HepG2 (cell line): ENCODE data around the gene SLC13A2. TPM values are rescaled to one million over a fixed set of nuclear protein-coding genes. Genes with fewer than 3 reads are reported as not detected.

Experiments
- ATAC-seq: fragments of 200-7000 bp; cut with Tn5 transposase; 3 replicates; pipeline ENCODE4 v1.9.1; 2020; ENCODE audit warnings: mild to moderate bottlenecking, moderate library complexity
- BruUV-seq: library from RNA; stranded (reverse); fragments of 400-500 nt; replicated peaks from 2 replicates; lab custom pipeline; 2021; lab: Mats Ljungman, UMichigan
- CTCF ChIA-PET: fragments of 300-600 bp; formaldehyde crosslinking; extraction: SDS; loops from one replicate; lab custom pipeline; 2021; ENCODE audit warnings: low total read pairs, inconsistent platforms, low intra/inter-chr PET ratio; lab: Yijun Ruan, JAX
- POLR2A ChIA-PET: fragments of 350-600 bp; sonication (Branson Sonifier 250); formaldehyde crosslinking; loops from one replicate; lab custom pipeline; 2020; ENCODE audit warnings: antibody characterized with exemption, inconsistent platforms; lab: Yijun Ruan, JAX
- DNase-seq: peaks from one replicate; pipeline ENCODE4 v3.0.0-alpha.2; 2015; ENCODE audit warnings: low spot score
- FAIRE-seq: peaks from 3 replicates; lab custom pipeline; 2011; peaks lifted over from hg19 to GRCh38; lab: Jason Lieb, UNC
- H2AFZ ChIP-seq: one replicate; pipeline ENCODE4 v1.6.1; 2011; ENCODE audit warnings: low read length, inconsistent platforms
- H3K27ac ChIP-seq: fragments of 300-600 bp; 3 replicates; pipeline ENCODE4 v1.8.0; 2011; ENCODE audit warnings: mixed run types, mild to moderate bottlenecking, mixed read lengths, low read length, inconsistent platforms; ENCODE audit not compliant: insufficient read depth; ENCODE audit errors: extremely low read length
- H3K27me3 ChIP-seq, 2 experiments: fragments of 200-600 bp in 1 of 2; 2 replicates in 1 of 2; 3 replicates in 1 of 2; pipeline versions ENCODE4 v1.6.0 to v1.8.0; 2011; ENCODE audit warnings: low read length in 2 of 2, mild to moderate bottlenecking in 2 of 2, moderate library complexity in 2 of 2, inconsistent platforms in 1 of 2; ENCODE audit not compliant: insufficient read depth in 2 of 2, control insufficient read depth in 1 of 2
- H3K36me3 ChIP-seq, 2 experiments: fragments of 200-600 bp in 1 of 2; replicated peaks in 1 of 2; 2 replicates in 1 of 2; 3 replicates in 1 of 2; pipeline versions ENCODE4 v1.5.1 to v1.8.0; 2011; ENCODE audit warnings: low read length in 2 of 2, inconsistent platforms in 1 of 2; ENCODE audit not compliant: insufficient read depth in 2 of 2, control insufficient read depth in 1 of 2
- H3K4me1 ChIP-seq: 2 replicates; pipeline ENCODE4 v1.5.1; 2012; ENCODE audit warnings: low read length, inconsistent platforms; ENCODE audit not compliant: insufficient read depth
- H3K4me2 ChIP-seq: 2 replicates; pipeline ENCODE4 v1.6.0; 2011; ENCODE audit warnings: low read depth, low read length, inconsistent platforms
- H3K4me3 ChIP-seq, 3 experiments: fragments of 200-600 bp in 1 of 3; sonication (generic), shearing (Covaris generic) in 1 of 3; replicated peaks in 1 of 3; 2 replicates each; pipeline ENCODE4 v1.5.1; 2011 to 2016; ENCODE audit warnings: low read length in 3 of 3, inconsistent platforms in 2 of 3, low read depth in 2 of 3, mild to moderate bottlenecking in 2 of 3, control low read depth in 1 of 3, mixed read lengths in 1 of 3; ENCODE audit not compliant: insufficient read depth in 1 of 3
- H3K79me2 ChIP-seq: one replicate; pipeline ENCODE4 v1.6.1; 2011; ENCODE audit warnings: low read length, inconsistent platforms; ENCODE audit not compliant: insufficient read depth
- H3K9ac ChIP-seq: 2 replicates; pipeline ENCODE4 v1.6.0; 2011; ENCODE audit warnings: mild to moderate bottlenecking, low read depth, low read length, inconsistent platforms; ENCODE audit not compliant: insufficient read depth
- H3K9me3 ChIP-seq: 2 replicates; pipeline ENCODE4 v1.5.1; 2012; ENCODE audit warnings: mild to moderate bottlenecking, low read length
- H4K20me1 ChIP-seq: 2 replicates; pipeline ENCODE4 v1.6.0; 2011; ENCODE audit warnings: inconsistent platforms, mild to moderate bottlenecking, low read length, moderate library complexity; ENCODE audit not compliant: insufficient read depth
- CAMTA2 ChIP-seq: sonication (generic); formaldehyde crosslinking; IDR thresholded peaks from 2 replicates; pipeline ENCODE4 v1.4.0; 2020; ENCODE audit warnings: mild to moderate bottlenecking, missing genetic modification reagents, borderline replicate concordance
- CEBPG ChIP-seq: IDR thresholded peaks from 2 replicates; pipeline ENCODE4 v1.6.1; 2016
- FOXA1 ChIP-seq, 2 experiments: fragments of 450-650 bp in 1 of 2; sonication (generic) in 1 of 2; formaldehyde crosslinking in 1 of 2; IDR thresholded peaks; 2 replicates each; pipeline versions ENCODE4 v1.4.0 to v1.6.1; 2016 to 2020; ENCODE audit warnings: missing genetic modification reagents in 1 of 2
- GFI1 ChIP-seq: sonication (generic); formaldehyde crosslinking; IDR thresholded peaks from 2 replicates; pipeline ENCODE4 v1.5.0; 2020; ENCODE audit warnings: missing genetic modification reagents, mild to moderate bottlenecking, borderline replicate concordance
- HMG20A ChIP-seq: IDR thresholded peaks from 2 replicates; pipeline ENCODE4 v1.6.1; 2016; ENCODE audit warnings: borderline replicate concordance
- KDM3A ChIP-seq: IDR thresholded peaks from 2 replicates; pipeline ENCODE4 v1.6.1; 2018; ENCODE audit warnings: low read depth, missing compliant biosample characterization
- KDM5A ChIP-seq: fragments of 200-600 bp; sonication (generic); IDR thresholded peaks from 2 replicates; pipeline ENCODE4 v1.7.0; 2018; ENCODE audit warnings: antibody characterized with exemption, mild to moderate bottlenecking, low read length, borderline replicate concordance
- KDM6A ChIP-seq: IDR thresholded peaks from 2 replicates; pipeline ENCODE4 v1.6.1; 2016; ENCODE audit warnings: low read depth
- NFYB ChIP-seq: sonication (generic); formaldehyde crosslinking; IDR thresholded peaks from 2 replicates; pipeline ENCODE4 v1.4.0; 2020; ENCODE audit warnings: missing genetic modification reagents
- PAXIP1 ChIP-seq: sonication (generic); formaldehyde crosslinking; conservative IDR thresholded peaks from 2 replicates; pipeline ENCODE4 v1.4.0; 2020; ENCODE audit warnings: mild to moderate bottlenecking, missing genetic modification reagents, moderate library complexity
- RCOR2 ChIP-seq: IDR thresholded peaks from 2 replicates; pipeline ENCODE4 v1.6.1; 2016; ENCODE audit warnings: missing biosample characterization, missing genetic modification reagents
- SOX13 ChIP-seq, 3 experiments: fragments of 450-650 bp in 1 of 3; sonication (generic) in 1 of 3; formaldehyde crosslinking in 1 of 3; IDR thresholded peaks in 2 of 3; conservative IDR thresholded peaks in 1 of 3; 2 replicates each; pipeline versions ENCODE4 v1.5.0 to v1.6.1; 2016 to 2020; ENCODE audit warnings: antibody characterized with exemption in 1 of 3, mild to moderate bottlenecking in 1 of 3, missing compliant biosample characterization in 1 of 3, missing genetic modification reagents in 1 of 3, moderate library complexity in 1 of 3
- SOX6 ChIP-seq, 2 experiments: fragments of 450-650 bp in 1 of 2; sonication (generic) in 1 of 2; formaldehyde crosslinking in 1 of 2; IDR thresholded peaks; 2 replicates each; pipeline versions ENCODE4 v1.4.0 to v1.6.1; 2017 to 2020; ENCODE audit warnings: antibody characterized with exemption in 1 of 2, mild to moderate bottlenecking in 1 of 2, missing genetic modification reagents in 1 of 2
- ZFX ChIP-seq: sonication (generic); formaldehyde crosslinking; IDR thresholded peaks from 2 replicates; pipeline ENCODE4 v1.4.0; 2020; ENCODE audit warnings: mild to moderate bottlenecking, low read depth, missing genetic modification reagents, moderate library complexity
- ZNF337 ChIP-seq: sonication (generic); formaldehyde crosslinking; IDR thresholded peaks from 2 replicates; pipeline ENCODE4 v1.5.1; 2020; ENCODE audit warnings: missing genetic modification reagents, low read depth, mild to moderate bottlenecking, borderline replicate concordance
- ZNF746 ChIP-seq: sonication (generic); formaldehyde crosslinking; IDR thresholded peaks from 2 replicates; pipeline ENCODE4 v1.8.0; 2022; ENCODE audit warnings: mild to moderate bottlenecking, missing genetic modification reagents
- ZSCAN29 ChIP-seq: sonication (generic); formaldehyde crosslinking; conservative IDR thresholded peaks from 2 replicates; pipeline ENCODE4 v1.4.0; 2020; ENCODE audit warnings: mild to moderate bottlenecking, missing genetic modification reagents
- WGBS: methylation state at CpG from one replicate; pipeline ENCODE4 v1.1.6; 2017; ENCODE audit warnings: low lambda C conversion rate; 5-methylcytosine and 5-hydroxymethylcytosine counted together
- in situ Hi-C: cut with HindIII; loops from 2 replicates; pipeline ENCODE4 v1.10.0; 2017; ENCODE audit warnings: low pct_unique_long_range_greater_than_20kb; ENCODE audit not compliant: extremely low pct_ligation_motif_present
- intact Hi-C: fragments of 100-400 bp; cut with micrococcal nuclease; formaldehyde crosslinking; loops from one replicate; pipeline ENCODE4 v1.10.0; 2022; ENCODE audit not compliant: unreplicated experiment
- polyA plus RNA-seq, 8 experiments: library from polyadenylated mRNA; depleted of rRNA in 3 of 8; stranded (reverse) in 7 of 8; unstranded in 1 of 8; fragments of >200 nt; fragmentation: Illumina TruSeq in 4 of 8; extraction: Trizol in 4 of 8; gene quantifications; 2 replicates each; pipeline versions ENCODE4 v1.2.1 to v1.2.3, GENCODE V29; 2011 to 2016; ENCODE audit warnings: low read depth in 4 of 8, missing spikeins in 1 of 8, mixed read lengths in 1 of 8; ENCODE audit not compliant: insufficient read depth in 1 of 8
- total RNA-seq, 5 experiments: library from RNA; depleted of rRNA; stranded (reverse); fragments of >200 nt; fragmentation: Illumina TruSeq; extraction: Trizol; gene quantifications; 2 replicates each; pipeline ENCODE4 v1.2.3, GENCODE V29; 2016; ENCODE audit warnings: low read depth in 1 of 5
- TF ChIP-seq, protein P1 (sequence below): sonication (generic); formaldehyde crosslinking; IDR thresholded peaks from 2 replicates; pipeline ENCODE4 v1.4.0; 2020; ENCODE audit warnings: missing genetic modification reagents

Gene SLC13A2
- total and polyA plus RNA-seq, 2 of the 13 experiments (the other 11 are each of a cell fraction or from before 2014, with no cell fraction given), result 0.07 TPM; not detected in 1

DNA sequence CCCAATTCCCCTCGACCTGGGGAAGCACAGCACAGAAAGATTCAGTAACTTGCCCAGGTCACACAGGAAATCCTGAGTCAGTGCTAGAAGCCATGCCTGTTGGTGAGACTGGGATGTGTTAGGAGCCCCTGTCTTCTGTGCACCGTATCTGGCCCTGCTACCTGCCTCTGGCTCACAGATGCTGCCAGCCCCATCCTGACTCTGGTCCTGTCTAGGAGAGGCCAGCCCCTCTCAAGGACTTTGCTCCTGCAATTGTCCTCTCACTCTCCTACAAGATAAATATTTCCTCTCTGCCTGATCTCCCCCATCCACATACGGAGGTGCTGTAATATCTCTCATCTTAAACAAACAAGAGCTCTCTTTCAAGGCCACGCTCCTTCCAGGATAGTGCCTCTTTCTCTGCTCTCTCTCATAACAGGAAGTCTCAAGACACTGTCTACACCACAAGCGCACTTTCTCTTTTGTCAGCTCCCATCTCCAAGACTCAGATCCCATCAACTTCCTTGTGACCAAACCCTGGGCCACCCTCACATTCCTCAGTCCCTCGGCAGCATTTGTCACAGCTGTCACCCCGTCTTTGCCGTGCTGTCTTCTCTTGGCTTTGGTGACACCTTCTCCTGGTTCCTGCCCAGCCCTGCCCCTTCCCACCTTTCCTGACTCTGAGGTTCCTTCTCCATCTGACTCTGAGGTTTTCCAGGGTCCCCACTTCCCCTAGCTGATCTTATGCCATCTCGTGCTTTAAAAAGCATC lies 1.9 kb downstream of the SLC13A2 start:
- Histone ChIP-seq H3K79me2 (no peaks in the 10 kb centered on the region), H2AFZ (no peak overlapping the region), H3K27me3 (peaks cover 0 to 6% of the 10 kb centered on the region in 2 experiments; a peak in 3 of 5 replicates), H3K27ac (no peak overlapping the region), H3K4me1 (peaks cover 58% of the 10 kb centered on the region), H3K4me2 (peak overlapping the region; percentile 65), H3K4me3 (0 out of 6 replicates have a peak overlapping the region, but pooled peaks of 1 of the 3 experiments have one; percentile 28), H3K9ac (no peak overlapping the region), H3K36me3 (no peaks in the 10 kb centered on the region), H4K20me1 (no peaks in the 10 kb centered on the region), H3K9me3 (no peaks in the 10 kb centered on the region)
- DNase-seq (peak; percentile 35), ATAC-seq (peak; percentile 63), FAIRE-seq (peak; percentile 81)
- no TSS peak for BruUV-seq
- WGBS, result 8% methylated on average over 8 of the region's 9 CpGs
- intact Hi-C loops, result no loop called here
- ChIA-PET POLR2A (interaction anchor here (1.0 kb wide), 1 partner anchor 107 kb away, joined by 3 read pairs; no protein-coding TSS in a partner anchor), CTCF (no interaction called here)
- in situ Hi-C loops, result no loop called here
- TF ChIP-seq NFYB (CRISPR knock-in tag), result no peak
- TF ChIP-seq HMG20A (CRISPR knock-in tag), result peak; percentile 15; the same call in 1 of the 2 replicates
- no peak for TF ChIP-seq FOXA1 (IDR thresholded peaks at IDR 0.05)
- TF ChIP-seq FOXA1 (CRISPR knock-in tag; IDR thresholded peaks at IDR 0.05), result peak; percentile 56; the same call in 1 of the 2 replicates
- TF ChIP-seq SOX6 (IDR thresholded peaks at IDR 0.05), result no peak
- TF ChIP-seq SOX6 (CRISPR knock-in tag; IDR thresholded peaks at IDR 0.05), result peak; percentile 73
- no peak for TF ChIP-seq KDM3A (CRISPR knock-in tag)
- TF ChIP-seq KDM6A, result 0 out of 2 replicates have a peak, but pooled peaks have one; percentile 14
- TF ChIP-seq CEBPG, result peak; percentile 45; the same call in 1 of the 2 replicates
- TF ChIP-seq PAXIP1 (CRISPR knock-in tag), result peak; percentile 83
- 0 out of 2 replicates have a peak, but pooled peaks have one; percentile 48 for TF ChIP-seq RCOR2 (CRISPR knock-in tag)
- TF ChIP-seq KDM5A, result no peak
- TF ChIP-seq SOX13 (IDR thresholded peaks at IDR 0.05), result no peak
- peak in 1 of 2 experiments; percentile 65; a peak in 1 of 4 replicates for TF ChIP-seq SOX13 (CRISPR knock-in tag; conservative IDR thresholded peaks at IDR 0.05 in 1 of 2, IDR thresholded peaks at IDR 0.05 in 1 of 2)
- 0 out of 2 replicates have a peak, but pooled peaks have one; percentile 16 for TF ChIP-seq ZFX
- TF ChIP-seq GFI1 (CRISPR knock-in tag), result no peak
- TF ChIP-seq, protein P1, sequence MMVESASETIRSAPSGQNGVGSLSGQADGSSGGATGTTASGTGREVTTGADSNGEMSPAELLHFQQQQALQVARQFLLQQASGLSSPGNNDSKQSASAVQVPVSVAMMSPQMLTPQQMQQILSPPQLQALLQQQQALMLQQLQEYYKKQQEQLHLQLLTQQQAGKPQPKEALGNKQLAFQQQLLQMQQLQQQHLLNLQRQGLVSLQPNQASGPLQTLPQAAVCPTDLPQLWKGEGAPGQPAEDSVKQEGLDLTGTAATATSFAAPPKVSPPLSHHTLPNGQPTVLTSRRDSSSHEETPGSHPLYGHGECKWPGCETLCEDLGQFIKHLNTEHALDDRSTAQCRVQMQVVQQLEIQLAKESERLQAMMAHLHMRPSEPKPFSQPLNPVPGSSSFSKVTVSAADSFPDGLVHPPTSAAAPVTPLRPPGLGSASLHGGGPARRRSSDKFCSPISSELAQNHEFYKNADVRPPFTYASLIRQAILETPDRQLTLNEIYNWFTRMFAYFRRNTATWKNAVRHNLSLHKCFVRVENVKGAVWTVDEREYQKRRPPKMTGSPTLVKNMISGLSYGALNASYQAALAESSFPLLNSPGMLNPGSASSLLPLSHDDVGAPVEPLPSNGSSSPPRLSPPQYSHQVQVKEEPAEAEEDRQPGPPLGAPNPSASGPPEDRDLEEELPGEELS (CRISPR knock-in tag), result peak; percentile 55; the same call in 1 of the 2 replicates
- no peak for TF ChIP-seq ZNF746 (CRISPR knock-in tag)
- no peak for TF ChIP-seq ZNF337 (CRISPR knock-in tag)
- TF ChIP-seq ZSCAN29, result no peak
- no peak for TF ChIP-seq CAMTA2 (CRISPR knock-in tag)
